ENCODE results near the gene SEMA4B.
"Not testable (repeated sequence)": the region's sequence is repeated elsewhere in the genome, so short reads cannot be mapped to it uniquely, and the experiment has no call there.

SEMA4B gene

GRCh38 chr15:90249203-90249863 lies 48.2 kb downstream of the SEMA4B start, which contains the start of gene TTLL13:
TTLL13 (plus strand) TSS chr15:90249556; CDS start chr15:90250631, 1,075 bp downstream.
- H3K4me3 ChIP-seq (IDR thresholded peaks at IDR 0.05; ENCODE audit: insufficient read depth, low read depth, low read length) = no peak within 1 kb of the TSS
- no peak within 1 kb of the TSS for H3K4me2 ChIP-seq
- H3K27ac ChIP-seq = no peak within 1 kb of the TSS
- H4K20me1 ChIP-seq (ENCODE audit: insufficient read depth) = no peaks in the 10 kb centered on the region
- no peaks in the 10 kb centered on the region for H3K79me2 ChIP-seq (ENCODE audit: insufficient read depth, low read depth)
- no peaks in the 10 kb centered on the region for H3K36me3 ChIP-seq (ENCODE audit: insufficient read depth)
- H3K4me1 ChIP-seq (ENCODE audit: low read depth, poor library complexity, severe bottlenecking) = no peaks in the 10 kb centered on the region
- H3K9ac ChIP-seq = no peak within 1 kb of the TSS
- TF ChIP-seq, protein P1, sequence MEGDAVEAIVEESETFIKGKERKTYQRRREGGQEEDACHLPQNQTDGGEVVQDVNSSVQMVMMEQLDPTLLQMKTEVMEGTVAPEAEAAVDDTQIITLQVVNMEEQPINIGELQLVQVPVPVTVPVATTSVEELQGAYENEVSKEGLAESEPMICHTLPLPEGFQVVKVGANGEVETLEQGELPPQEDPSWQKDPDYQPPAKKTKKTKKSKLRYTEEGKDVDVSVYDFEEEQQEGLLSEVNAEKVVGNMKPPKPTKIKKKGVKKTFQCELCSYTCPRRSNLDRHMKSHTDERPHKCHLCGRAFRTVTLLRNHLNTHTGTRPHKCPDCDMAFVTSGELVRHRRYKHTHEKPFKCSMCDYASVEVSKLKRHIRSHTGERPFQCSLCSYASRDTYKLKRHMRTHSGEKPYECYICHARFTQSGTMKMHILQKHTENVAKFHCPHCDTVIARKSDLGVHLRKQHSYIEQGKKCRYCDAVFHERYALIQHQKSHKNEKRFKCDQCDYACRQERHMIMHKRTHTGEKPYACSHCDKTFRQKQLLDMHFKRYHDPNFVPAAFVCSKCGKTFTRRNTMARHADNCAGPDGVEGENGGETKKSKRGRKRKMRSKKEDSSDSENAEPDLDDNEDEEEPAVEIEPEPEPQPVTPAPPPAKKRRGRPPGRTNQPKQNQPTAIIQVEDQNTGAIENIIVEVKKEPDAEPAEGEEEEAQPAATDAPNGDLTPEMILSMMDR (conservative IDR thresholded peaks at IDR 0.05; ENCODE audit: low read depth, low read length) = no peak
- no peaks in the 10 kb centered on the region for H3K27me3 ChIP-seq (ENCODE audit: insufficient read depth, low read depth)
- no peak within 1 kb of the TSS for H2AFZ ChIP-seq (ENCODE audit: low read depth)

DNA sequence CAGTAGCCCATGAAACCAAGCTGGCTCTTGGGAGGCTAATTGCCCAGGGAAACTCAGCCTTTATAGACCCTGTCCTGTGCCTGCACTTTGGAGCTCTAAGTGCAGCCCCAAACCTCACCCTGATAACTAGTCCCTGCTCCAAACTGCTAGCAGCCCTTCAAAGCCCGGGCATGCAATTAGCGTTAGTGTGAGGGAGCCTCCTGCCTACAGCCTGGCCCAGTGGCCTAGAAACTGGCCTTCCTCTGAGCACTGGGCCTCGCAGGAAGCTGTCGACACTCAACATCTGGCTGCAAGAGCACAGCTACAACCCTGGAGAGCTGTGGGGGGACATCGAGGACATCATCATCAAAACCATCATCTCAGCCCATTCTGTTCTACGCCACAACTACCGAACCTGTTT lies 56.6 kb downstream of the SEMA4B start:
- H3K4me2 ChIP-seq = peak overlapping the region; percentile 40; the same call in 1 of the 2 replicates
- H3K4me1 ChIP-seq (ENCODE audit: low read depth, poor library complexity, severe bottlenecking) = peaks cover 32% of the 10 kb centered on the region
- H3K79me2 ChIP-seq (ENCODE audit: insufficient read depth, low read depth) = no peaks in the 10 kb centered on the region
- H2AFZ ChIP-seq (ENCODE audit: low read depth) = no peak overlapping the region
- no peaks in the 10 kb centered on the region for H3K36me3 ChIP-seq (ENCODE audit: insufficient read depth)
- H4K20me1 ChIP-seq (ENCODE audit: insufficient read depth) = no peaks in the 10 kb centered on the region
- H3K27me3 ChIP-seq (ENCODE audit: insufficient read depth, low read depth) = no peaks in the 10 kb centered on the region
- no peak overlapping the region for H3K9ac ChIP-seq
- no peak overlapping the region for H3K27ac ChIP-seq
- TF ChIP-seq, protein P1 (conservative IDR thresholded peaks at IDR 0.05; ENCODE audit: low read depth, low read length) = no peak
- no peak overlapping the region for H3K4me3 ChIP-seq (IDR thresholded peaks at IDR 0.05; ENCODE audit: insufficient read depth, low read depth, low read length)

DNA sequence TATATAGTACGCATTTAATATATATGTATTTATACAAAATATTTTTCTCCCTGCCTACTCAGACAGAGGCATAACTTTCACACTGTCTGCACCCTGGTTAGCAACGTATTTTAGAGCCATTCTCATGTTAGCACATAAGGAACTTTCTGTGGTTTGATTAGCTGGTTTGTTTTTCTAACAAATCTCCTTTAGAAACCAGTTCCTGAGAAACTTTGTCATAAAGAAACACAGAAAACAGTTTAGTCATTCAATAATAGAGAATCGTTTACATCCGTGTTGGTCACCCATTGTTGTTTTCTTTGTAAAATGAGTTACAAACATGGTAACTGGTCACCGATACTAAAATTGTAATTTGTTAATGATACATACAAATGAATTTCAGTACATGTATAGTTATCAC lies 58.4 kb downstream of the SEMA4B start:
- TF ChIP-seq, protein P1 (conservative IDR thresholded peaks at IDR 0.05; ENCODE audit: low read depth, low read length) = no peak

DNA sequence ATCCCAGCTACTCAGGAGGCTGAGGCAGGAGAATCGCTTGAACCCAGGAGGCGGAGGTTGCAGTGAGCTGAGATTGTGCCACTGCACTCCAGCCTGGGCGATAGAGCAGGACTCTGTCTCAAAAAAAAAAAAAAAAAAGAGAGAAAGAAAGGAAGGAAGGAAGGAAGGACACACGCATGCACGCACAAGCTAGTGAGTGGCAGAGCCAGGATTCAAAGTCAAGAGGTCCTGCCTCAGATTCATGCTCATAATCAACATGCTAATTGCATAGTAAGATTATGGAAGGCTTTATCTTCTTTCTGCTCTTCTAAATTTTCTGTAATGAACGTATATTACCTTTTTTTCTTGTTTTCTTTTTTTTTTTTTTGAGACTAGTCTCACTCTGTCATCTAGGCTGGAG lies 59.6 kb downstream of the SEMA4B start:
- not testable (repeated sequence) for H3K9ac ChIP-seq; H2AFZ ChIP-seq (ENCODE audit: low read depth); H3K27ac ChIP-seq; H4K20me1 ChIP-seq (ENCODE audit: insufficient read depth); H3K27me3 ChIP-seq (ENCODE audit: insufficient read depth, low read depth); H3K4me3 ChIP-seq (IDR thresholded peaks at IDR 0.05; ENCODE audit: insufficient read depth, low read depth, low read length); H3K79me2 ChIP-seq (ENCODE audit: insufficient read depth, low read depth); H3K4me2 ChIP-seq; H3K36me3 ChIP-seq (ENCODE audit: insufficient read depth)
- peaks cover 43% of the 10 kb centered on the region for H3K4me1 ChIP-seq (ENCODE audit: low read depth, poor library complexity, severe bottlenecking)

More for the DNA sequence above, 58.4 kb downstream of the SEMA4B start:
- Histone ChIP-seq H3K36me3 (ENCODE audit: insufficient read depth) (no peaks in the 10 kb centered on the region), H3K27me3 (ENCODE audit: insufficient read depth, low read depth) (no peaks in the 10 kb centered on the region), H3K4me2 (peak overlapping the region; percentile 40), H3K4me1 (ENCODE audit: low read depth, poor library complexity, severe bottlenecking) (peaks cover 38% of the 10 kb centered on the region), H3K27ac (peak overlapping the region; percentile 65; the same call in 1 of the 2 replicates), H4K20me1 (ENCODE audit: insufficient read depth) (no peaks in the 10 kb centered on the region), H3K79me2 (ENCODE audit: insufficient read depth, low read depth) (no peaks in the 10 kb centered on the region), H3K9ac (peak overlapping the region; percentile 17; the same call in 1 of the 2 replicates), H2AFZ (ENCODE audit: low read depth) (peak overlapping the region; percentile 36; the same call in 1 of the 2 replicates), H3K4me3 (IDR thresholded peaks at IDR 0.05; ENCODE audit: insufficient read depth, low read depth, low read length) (no peak overlapping the region)

DNA sequence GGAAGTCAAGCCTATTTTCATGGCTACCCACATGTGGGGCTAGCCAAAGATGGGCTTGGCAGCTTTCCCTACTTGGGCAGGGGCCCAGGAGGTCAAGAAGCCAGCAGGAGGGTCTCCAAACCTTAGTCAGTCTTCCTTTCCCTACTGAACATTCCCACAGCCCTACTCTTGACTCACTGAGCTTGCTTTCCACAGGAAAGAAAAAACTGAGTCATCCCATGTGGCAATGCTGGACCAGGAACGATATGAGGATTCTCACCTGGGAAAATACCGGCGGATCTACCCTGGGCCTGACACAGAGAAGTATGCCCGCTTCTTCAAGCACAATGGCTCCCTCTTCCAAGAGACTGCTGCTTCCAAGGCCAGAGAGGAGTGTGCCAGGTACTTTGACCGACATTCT lies 60.7 kb downstream of the SEMA4B start:
- H3K4me1 ChIP-seq (ENCODE audit: low read depth, poor library complexity, severe bottlenecking) = peaks cover 46% of the 10 kb centered on the region
- no peaks in the 10 kb centered on the region for H3K36me3 ChIP-seq (ENCODE audit: insufficient read depth)
- H4K20me1 ChIP-seq (ENCODE audit: insufficient read depth) = no peaks in the 10 kb centered on the region
- H3K9ac ChIP-seq = no peak overlapping the region
- H3K27ac ChIP-seq = no peak overlapping the region
- H3K79me2 ChIP-seq (ENCODE audit: insufficient read depth, low read depth) = peaks cover 10% of the 10 kb centered on the region
- H2AFZ ChIP-seq (ENCODE audit: low read depth) = no peak overlapping the region
- H3K4me3 ChIP-seq (IDR thresholded peaks at IDR 0.05; ENCODE audit: insufficient read depth, low read depth, low read length) = no peak overlapping the region
- no peaks in the 10 kb centered on the region for H3K27me3 ChIP-seq (ENCODE audit: insufficient read depth, low read depth)
- TF ChIP-seq, protein P1 (conservative IDR thresholded peaks at IDR 0.05; ENCODE audit: low read depth, low read length) = no peak
- no peak overlapping the region for H3K4me2 ChIP-seq

Data from KMS-11 (cell line).